HG03520 (cell line): ENCODE results near the gene NXT1.

Experiments used
- ATAC-seq: cut with Tn5 transposase; IDR thresholded peaks from one replicate; pipeline ENCODE4 v1.9.1; 2021; ENCODE audit warnings: mild to moderate bottlenecking, moderate library complexity; ENCODE audit not compliant: unreplicated experiment

The NXT1 gene

DNA sequence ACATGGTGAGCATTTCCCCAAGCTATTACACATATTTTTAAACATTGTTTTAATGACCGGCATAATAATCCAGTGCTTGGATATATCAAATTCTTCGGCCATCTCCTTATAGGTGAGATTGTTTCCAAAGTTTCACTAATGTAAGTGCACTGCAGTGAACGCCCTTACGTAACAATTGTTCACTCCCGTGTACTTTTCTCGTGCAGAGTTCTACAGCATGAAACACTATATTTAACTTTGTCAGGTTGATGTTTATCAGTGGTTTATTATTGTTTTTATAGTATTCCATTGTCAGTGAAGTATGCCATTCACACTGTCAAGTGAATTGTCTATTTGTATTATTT is 7.9 kb downstream of the NXT1 start:
- ATAC-seq, result no peak

DNA sequence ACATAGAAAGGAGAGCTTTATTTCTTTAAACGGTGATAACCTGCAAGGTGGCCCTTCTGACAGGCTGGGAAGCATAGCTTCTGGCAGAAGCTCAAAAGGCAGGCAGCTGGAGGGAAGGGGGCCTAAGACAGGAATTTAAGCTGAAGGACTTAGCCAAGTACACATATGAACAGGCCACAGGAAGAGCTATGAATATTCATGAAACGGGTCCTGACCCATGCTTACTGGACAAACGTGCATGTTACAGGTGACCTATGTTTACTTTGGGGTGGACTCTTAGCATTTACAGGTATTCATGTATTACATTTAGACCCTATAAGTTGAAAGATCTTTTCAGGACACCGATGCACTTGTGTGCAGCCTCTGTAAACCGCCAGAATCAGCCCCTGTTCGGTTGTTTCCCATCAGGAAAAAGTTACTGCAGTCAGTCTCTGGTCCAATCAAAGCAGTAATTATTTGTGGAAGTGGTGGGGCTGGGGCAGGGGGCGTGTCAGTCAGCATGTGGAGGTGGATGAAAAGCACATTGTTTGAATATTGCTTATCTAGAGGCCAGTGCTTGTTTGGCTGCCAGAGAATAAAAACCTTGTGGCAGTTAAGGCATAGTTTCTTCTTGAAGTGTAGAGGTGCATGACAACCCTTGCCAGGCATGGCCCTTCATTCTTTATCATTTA is 8.5 kb downstream of the NXT1 start:
- ATAC-seq, result no peak

DNA sequence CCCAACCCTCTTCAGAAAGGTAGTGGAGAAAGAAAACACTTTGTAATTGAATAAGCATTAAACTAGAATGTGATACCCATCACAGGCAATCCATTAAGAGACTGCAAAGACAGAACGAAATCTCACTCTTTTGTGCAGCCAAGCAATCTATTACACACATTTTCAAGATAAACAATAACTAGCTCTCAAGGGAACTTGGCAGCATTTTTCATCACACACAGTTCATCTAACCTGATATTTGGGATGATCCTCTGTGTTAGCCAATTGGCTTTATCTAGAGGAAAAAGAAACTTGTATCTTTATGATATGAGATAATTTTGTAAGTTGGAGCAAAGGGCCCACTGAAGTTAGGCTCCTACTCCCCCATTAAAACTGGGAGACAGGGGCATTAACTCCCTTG is 9.9 kb downstream of the NXT1 start:
- ATAC-seq, result no peak

DNA sequence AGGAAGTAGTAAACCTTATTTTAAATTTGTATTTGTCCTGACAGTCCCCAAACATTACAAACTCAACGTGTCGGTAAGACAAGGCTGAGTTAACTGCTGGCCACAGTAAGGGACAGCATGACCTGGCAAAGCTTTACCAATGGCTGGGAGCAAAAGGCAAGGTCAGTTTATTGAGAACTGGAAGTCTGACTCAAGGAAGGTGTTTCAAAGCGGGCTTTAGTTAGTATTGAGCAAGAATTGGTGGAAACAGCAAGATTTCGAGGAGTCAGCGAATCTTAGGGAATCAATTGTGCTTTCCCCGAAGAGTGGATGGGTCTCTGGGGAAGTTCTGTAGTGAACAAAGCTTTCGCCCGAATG is 10.5 kb downstream of the NXT1 start:
- no peak for ATAC-seq

DNA sequence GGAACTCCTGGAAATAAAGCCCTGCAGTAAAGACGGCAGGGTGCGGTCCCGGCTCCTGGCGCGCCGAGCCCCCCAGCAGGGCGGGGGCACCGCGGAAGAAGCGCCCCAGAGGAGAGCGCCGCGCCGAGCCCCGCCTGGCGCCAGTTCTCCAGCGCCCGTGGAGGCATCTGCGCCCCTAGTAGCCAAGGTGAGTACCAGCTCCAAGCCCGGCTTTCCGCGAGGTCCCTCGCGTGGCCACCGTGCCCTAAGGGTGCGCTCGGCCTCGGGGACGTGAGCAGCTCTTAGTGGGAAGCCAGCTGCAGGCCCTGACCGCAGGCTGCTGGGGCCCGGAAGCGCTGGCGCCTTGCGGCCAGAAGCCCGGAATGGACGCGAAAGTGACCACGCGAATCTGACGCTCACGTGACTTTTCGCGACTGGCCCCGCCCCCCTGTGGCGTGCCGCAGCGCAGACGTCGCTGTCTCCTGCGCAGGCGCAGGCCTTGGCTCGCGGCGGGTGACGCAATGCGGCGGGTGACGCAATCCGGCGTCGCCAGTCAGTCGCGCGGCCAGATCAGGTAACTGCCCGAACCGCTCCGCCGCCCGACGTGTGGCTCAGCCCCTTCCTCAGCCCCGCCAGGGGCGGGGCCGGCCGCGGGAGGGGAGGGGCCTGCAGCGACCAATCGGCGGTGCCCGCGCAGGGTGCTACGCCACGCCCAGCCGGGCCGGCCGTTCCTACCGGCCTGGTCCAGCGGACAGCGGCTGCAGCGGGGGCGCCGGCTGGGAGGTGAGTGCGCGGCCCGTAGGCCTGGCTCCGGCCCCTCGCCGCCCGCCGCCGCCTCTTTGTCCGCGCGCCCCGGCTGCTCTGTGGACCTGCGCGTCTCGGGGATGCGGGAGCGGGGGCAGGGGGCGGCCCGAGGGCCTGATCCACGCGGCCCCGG is 11.1 kb downstream of the NXT1 start, which contains the start of gene GZF1:
Gene GZF1 (plus strand): TSS at position 707 of the 916 bp plus-strand sequence. CDS start 2,202 bp downstream, outside the sequence.
- ATAC-seq, result peak; percentile 64

DNA sequence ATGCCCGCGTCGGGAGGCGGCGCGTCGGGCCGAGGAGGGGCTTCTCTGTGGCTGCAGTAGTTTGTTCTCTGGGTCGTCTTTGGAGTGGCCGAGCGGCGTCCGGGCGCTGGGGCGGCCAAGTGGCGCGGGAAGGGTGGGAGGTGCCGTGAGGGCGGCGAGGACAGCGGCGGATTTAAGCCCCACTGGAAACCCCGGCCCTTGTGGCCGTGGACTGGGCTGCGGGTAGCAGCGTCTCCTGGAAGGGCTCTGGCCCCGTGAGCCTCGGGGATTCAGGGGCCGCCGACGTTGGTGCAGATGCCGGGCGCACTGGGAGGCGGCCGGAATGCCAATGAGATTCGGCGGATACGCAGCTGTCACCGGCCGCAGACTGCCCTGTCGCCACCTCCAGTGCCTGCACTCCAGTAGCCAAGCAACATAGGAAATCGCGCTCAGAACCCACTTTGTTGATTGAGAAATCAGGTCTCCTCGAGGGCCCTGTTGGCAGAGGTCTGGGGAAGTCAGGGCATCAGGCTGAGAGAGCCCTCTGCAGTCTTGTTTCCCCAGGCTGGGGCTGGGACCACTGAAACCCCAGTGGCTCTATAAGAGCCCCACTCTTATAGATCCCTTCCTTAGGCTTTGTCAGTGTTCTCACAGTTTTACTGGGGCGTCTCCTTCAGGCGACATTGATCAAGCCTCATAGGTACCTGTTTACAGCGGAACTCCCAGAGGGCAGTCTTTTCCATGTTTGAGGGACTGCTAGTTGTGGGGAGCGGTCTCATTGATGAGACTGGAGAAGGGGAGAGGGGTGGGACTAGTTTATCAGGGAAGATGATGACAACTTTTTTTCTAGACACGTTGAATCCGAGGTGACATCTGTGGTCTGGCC is 12.0 kb downstream of the NXT1 start:
- ATAC-seq, result peak; percentile 11

DNA sequence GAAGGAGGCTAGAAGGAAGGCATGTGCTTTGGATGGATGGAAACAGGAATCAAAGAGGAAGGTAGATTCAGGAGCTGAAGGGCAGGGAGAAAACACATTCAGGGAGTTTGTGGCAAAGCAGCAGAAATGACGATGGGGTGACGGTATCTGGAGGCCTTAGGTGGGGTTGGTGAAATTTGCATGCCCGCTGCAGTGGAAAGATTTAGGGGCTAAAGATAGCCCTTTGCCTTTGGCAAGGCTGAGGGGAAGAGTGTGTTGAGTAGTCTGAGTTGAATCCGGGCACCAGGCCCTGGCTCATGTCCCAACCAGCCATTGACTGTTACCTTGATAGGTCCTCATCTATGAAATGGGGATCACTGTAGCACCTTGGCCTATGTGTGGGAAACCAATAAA is 12.7 kb downstream of the NXT1 start:
- no peak for ATAC-seq

DNA sequence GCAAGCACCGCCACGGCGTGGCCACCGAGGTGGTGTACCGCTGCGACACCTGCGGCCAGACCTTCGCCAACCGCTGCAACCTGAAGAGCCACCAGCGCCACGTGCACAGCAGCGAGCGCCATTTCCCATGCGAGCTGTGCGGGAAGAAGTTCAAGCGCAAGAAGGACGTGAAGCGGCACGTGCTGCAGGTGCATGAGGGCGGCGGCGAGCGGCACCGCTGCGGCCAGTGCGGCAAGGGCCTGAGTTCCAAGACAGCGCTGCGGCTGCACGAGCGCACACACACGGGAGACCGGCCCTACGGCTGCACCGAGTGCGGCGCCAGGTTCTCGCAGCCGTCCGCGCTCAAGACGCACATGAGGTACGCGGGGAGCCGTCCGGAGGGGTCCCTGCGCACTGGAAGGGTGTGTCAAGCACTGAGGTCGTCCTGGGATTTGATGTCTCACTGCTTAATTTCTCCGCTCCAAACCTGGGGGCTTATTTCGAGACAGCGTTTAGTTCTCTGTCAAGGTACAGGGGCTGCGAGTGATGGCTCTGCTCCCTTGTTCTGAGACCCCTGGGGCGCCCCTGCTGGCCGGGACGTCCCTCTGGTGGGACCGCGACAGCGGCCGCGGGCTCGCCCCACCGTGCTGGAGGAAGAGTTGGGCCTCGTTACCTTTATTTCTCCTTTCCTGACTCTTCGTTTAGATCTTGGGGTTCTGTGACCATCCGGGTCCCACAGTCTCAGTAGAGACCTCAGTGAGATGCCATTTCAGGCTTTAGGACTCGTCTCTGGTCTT is 15.0 kb downstream of the NXT1 start:
- ATAC-seq, result no peak

DNA sequence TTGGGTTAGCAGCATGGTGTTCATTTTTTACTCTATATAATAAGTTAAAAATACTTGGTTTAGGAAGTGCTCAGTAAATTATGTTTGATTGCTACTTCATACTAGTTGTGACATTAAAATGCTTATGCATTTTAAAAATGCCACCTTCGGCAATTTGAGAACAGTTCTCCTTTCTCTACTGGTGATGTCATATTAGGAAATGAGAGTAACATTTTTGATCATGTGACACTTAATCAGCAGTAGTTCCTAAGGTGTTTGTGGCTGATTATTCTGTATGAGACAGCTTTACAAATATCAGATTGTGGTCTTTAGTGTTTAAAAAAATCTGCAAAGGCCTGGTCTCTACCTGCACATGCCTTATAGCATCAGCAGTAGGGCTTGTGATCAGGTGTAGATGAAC is 15.8 kb downstream of the NXT1 start:
- no peak for ATAC-seq

DNA sequence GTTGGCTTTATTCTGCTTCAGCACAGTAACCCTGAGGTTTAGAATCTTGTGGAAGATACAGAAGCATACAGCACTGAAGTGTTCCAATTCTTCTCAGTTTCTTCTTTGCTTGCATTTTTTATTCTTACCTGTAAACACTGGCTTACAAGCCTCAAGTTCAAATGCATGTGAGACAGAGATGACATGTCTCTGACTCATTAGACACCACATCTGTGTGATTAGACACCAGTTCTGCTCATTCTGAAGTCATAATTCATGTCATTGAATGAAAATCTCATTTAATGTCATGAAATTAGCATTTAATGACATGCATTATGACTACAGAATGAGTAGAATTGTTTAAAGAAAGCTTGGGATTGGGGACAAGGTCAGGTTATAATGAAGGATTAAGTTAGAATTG is 17.2 kb downstream of the NXT1 start:
- no peak for ATAC-seq

DNA sequence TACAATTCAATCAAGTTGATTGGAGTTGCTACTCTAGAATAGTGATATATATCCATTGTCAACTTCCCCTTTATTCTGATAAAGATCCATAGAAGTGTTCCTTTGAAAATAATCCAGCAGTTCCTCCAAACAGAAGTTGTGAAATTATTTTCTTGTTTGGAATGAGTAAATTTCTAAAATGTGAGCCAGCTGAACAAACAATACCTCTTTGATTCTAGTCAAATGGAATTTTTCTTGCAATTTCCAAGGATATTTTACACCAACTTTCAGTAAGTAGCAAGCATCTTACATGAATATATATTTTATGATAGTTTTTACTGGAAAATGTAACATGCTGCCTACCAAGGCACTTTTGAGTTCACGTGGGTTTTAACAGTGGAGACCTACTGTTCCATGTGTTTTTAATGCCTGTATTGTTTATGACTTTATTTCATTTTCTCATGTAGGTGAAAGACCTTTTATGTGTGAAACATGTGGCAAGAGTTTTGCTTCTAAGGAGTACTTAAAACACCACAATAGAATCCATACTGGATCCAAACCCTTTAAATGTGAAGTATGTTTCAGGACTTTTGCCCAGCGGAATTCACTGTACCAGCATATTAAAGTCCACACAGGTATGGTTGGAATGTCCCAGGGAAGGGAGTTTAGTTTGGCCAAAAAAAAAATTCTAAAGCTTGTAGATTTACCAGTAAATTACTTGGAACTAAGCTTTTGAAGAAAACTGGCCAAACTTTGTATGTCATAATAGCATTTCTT is 17.9 kb downstream of the NXT1 start:
- ATAC-seq, result no peak

DNA sequence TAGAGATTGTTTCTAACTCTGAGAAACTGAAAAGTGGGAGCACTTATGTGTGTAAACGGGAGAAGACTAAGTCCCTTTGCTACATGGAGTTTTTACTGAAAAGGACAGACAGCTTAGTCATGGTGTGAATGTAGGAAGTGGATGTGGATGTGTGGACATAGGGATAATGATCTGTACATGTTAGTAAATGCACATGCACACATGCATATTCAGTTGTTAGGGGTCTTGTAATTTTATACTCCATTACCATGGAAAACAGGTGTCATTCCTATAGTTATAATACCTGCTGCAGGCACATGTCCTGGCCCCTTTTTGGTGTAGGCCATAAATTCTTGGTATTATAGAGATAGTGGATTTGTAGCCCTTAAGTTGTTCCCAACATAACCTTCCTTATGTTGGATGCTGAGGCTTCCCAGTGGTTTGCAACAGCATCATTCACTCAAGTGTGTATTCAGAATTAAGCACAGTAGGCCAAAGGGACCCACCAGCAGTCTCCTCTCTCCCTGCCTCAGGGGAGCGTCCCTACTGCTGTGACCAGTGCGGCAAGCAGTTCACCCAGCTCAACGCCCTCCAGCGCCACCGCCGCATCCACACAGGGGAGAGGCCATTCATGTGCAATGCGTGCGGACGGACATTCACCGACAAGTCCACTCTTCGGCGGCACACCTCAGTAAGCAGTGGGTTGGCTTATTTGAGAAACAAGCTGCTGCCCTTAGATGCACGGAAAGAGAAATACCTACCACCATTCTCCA is 18.7 kb downstream of the NXT1 start:
- no peak for ATAC-seq

DNA sequence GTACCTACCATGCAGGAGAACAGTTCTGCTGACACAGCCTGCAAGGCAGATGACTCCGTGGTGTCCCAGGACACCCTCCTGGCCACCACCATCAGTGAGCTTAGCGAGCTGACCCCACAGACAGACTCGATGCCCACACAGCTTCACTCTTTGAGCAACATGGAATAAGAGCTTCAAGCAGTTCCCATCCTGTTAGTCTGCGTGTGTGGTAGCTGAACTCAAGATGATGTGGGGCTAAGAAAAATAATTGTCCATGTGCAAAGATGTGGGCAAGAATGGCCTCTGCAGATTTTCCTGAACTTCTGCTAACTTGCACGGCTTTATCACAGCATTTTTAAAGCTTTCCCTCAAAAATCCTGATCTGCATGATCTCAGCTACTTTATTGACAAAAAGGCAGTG is 19.7 kb downstream of the NXT1 start:
- ATAC-seq, result no peak

DNA sequence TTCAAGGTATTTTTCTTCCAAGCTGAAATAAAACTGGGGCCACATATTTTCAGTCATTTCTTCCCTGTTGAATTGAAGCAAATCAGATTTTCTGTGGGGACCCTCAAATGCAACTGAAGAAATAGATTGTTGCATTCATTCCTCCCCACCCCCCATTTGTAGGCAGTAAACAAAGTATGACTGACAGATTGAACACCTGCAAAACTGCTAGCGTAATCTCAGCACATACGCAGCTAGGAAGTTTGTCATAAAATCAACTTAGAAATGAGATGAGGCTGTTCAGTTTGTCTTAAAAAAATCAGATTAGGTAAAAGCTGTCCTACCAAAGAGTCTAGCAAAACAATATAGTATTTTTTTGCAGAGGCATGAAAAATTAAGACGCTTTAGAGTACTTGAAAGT is 20.3 kb downstream of the NXT1 start:
- ATAC-seq, result no peak

DNA sequence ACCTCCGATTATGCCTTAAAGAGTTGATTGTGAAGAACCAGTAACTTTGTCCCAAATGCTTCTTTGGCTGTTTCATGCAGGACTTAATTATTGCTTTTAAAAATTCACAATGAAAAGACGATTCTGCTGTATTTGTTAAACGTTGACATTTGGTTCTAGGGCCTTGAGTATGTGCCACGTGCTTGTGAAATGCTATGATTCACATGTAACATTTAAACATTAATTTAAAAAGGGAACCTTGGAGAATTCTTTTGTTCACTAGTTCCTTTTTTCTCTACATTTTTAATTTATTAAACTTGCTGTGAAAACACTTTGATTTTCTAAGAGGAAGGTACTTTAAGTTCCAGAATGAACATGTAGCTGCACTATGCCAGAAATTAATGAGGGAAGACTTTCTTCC is 20.9 kb downstream of the NXT1 start:
- no peak for ATAC-seq

DNA sequence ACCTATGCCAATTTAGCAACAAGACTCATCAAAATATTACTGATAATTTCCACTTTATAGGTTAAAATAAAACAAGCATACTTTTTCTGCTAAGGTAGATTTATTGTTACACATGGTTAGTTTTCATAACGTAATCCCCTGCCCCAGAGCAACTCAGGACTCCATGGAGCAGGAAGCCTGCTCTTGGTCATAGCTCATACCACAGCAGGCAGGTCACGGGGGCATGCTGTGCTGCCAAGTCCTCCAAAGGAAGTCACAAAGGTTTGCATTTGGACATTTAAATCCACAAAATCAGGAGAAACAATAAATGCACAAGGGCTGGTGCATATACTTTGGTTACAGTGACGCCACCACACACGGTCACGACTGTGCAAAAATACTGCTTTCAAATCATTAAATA is 23.9 kb downstream of the NXT1 start:
- ATAC-seq, result no peak

DNA sequence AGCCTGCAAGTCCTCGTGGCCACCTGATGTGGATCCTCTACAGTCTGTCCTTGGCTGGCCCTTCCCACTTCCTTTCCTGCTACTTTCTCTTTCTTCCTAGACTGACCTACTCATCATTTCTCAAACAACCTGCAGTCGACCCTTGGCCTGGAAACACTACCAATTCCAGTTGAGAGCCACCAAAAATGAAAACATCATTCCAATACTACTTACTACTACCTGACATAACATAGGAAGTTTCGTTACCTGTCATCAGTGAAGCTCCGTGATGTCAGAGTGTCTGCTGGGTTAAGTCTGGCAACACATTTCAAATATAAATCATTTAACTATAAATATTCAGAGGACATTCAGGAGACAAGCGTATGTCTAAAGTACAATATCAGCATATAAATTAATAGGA is 25.2 kb downstream of the NXT1 start:
- no peak for ATAC-seq

DNA sequence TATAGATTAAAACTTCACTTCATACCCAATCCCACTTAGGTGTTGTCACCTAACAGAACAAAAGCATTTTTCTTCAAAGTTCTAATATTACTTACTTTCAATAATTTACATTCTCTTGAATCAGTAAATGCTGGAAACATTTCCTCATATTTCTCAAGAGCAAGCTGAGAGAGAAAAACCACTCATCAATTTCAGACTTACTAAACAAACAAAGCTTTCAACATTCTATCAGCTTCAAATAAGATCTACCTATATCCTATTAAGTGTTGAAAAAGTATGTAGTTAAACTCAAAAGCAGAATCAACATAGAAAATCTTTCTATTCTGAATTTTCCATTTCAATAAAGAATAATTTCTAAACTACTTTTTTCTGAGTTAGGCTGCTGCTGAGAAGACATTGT is 29.2 kb downstream of the NXT1 start:
- ATAC-seq, result no peak

DNA sequence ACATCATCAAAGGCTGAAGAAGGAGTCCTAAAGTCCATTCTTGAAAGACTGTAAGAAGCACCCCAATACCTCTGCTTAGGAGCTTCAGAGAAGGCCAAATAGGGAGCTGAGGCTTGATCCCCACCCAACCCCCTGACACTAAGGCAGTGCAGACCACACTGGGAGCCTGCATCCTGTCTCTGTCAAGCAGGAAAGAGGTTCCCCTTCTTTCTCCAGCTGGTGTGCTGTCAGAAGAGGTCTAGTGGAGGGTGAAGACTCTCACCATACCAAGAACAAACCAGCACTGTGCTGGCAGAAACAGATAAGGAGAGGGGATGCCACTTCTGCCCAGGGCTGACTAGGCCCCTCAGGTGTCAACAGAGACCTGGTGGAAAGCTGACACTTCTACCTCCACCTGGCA is 31.3 kb downstream of the NXT1 start:
- no peak for ATAC-seq
